Chondrocyte (in vitro differentiated cells): Measurements from ENCODE around the gene COL20A1. TPM values are rescaled to one million over a fixed set of nuclear protein-coding genes. Genes with fewer than 3 reads are reported as not detected.

Source experiments
- DNase-seq: peaks from one replicate; pipeline ENCODE4 v3.0.0; 2021; ENCODE audit warnings: mixed read lengths, low spot score
- H3K27ac Mint-ChIP-seq: one replicate; pipeline ENCODE4 v1.8.0; 2021; ENCODE audit warnings: mild to moderate bottlenecking, moderate library complexity, mixed read lengths; ENCODE audit not compliant: unreplicated experiment
- H3K27me3 Mint-ChIP-seq: 2 replicates; pipeline ENCODE4 v1.8.0; 2021; ENCODE audit warnings: low read depth, mixed read lengths
- H3K36me3 Mint-ChIP-seq: 2 replicates; pipeline ENCODE4 v1.8.0; 2021; ENCODE audit warnings: low read depth, mixed read lengths
- H3K4me1 Mint-ChIP-seq: 2 replicates; pipeline ENCODE4 v1.8.0; 2021; ENCODE audit warnings: low read depth, mild to moderate bottlenecking, mixed read lengths
- H3K4me3 Mint-ChIP-seq: one replicate; pipeline ENCODE4 v1.8.0; 2021; ENCODE audit warnings: mild to moderate bottlenecking, moderate library complexity, mixed read lengths; ENCODE audit not compliant: unreplicated experiment
- H3K9me3 Mint-ChIP-seq: 2 replicates; pipeline ENCODE4 v1.8.0; 2021; ENCODE audit warnings: low read depth, mixed read lengths
- total RNA-seq: library from RNA; stranded (reverse); gene quantifications from 3 replicates; pipeline ENCODE4 v1.2.1, GENCODE V29; 2021
- TF ChIP-seq, protein P1 (sequence below): fragments of 200-600 bp; sonication (generic); IDR thresholded peaks from 2 replicates; pipeline ENCODE4 v1.5.0; 2021; ENCODE audit warnings: antibody characterized with exemption, mild to moderate bottlenecking, moderate library complexity

Gene COL20A1
- total RNA-seq, 1 donor from 2014 or later, result not detected

DNA sequence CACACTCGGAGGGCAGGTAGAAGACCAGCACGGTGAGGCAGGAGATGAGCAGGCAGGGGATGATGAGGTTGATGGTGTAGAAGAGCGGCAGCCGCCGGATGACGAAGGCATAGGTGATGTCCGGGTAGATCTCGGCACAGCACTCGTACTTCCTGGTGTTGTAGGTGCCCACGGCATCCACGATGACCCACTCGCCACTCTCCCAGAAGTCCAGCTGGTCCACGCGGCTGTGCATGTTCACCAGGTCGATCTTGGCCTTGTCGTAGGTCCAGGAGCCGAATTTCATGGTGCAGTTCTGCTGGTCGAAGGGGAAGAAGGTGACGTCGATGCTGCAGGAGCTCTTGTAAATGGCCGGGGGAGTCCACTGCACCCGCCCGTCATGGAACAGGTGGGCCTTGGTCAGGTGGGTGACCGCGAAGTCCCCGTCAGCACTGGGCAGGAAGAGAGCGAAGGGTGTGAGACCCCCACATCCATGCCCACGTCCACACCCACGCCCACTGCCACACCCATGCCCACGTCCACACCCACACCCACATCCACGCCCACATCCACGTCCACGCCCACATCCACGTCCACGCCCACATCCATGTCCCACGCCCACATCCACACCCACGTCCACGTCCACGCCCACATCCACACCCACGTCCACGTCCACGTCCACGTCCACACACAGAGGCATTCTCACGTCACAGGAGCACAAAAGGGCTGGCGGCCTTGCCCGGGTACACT, 57.8 kb downstream of the COL20A1 start:
- Mint-ChIP-seq H3K36me3 (no peaks in the 10 kb centered on the region), H3K27me3 (peaks cover 7% of the 10 kb centered on the region), H3K9me3 (no peaks in the 10 kb centered on the region), H3K4me1 (no peaks in the 10 kb centered on the region), H3K4me3 (no peak overlapping the region), H3K27ac (no peak overlapping the region)
- TF ChIP-seq, protein P1, sequence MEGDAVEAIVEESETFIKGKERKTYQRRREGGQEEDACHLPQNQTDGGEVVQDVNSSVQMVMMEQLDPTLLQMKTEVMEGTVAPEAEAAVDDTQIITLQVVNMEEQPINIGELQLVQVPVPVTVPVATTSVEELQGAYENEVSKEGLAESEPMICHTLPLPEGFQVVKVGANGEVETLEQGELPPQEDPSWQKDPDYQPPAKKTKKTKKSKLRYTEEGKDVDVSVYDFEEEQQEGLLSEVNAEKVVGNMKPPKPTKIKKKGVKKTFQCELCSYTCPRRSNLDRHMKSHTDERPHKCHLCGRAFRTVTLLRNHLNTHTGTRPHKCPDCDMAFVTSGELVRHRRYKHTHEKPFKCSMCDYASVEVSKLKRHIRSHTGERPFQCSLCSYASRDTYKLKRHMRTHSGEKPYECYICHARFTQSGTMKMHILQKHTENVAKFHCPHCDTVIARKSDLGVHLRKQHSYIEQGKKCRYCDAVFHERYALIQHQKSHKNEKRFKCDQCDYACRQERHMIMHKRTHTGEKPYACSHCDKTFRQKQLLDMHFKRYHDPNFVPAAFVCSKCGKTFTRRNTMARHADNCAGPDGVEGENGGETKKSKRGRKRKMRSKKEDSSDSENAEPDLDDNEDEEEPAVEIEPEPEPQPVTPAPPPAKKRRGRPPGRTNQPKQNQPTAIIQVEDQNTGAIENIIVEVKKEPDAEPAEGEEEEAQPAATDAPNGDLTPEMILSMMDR, result no peak
- DNase-seq, result no peak

DNA sequence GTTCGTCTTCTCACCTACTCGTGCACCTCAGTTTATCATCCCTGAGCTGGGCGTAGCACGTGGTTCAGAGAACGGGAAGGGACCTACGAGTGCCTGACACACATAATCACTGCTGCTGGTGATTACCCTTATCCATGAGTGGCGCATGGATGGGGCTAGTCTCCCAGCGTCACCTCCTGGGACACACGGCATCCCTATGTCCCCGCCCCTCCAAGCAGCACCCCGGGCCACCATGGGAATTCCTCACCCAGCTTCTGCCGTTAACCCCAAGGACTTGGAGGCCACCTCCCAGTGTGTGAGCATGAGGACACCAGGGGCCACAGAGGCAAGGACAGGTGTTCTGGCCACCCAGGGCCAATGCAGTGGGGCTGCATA, 58.3 kb downstream of the COL20A1 start:
- TF ChIP-seq, protein P1, result no peak
- H3K9me3 Mint-ChIP-seq, result no peaks in the 10 kb centered on the region
- H3K27me3 Mint-ChIP-seq, result peaks cover 5% of the 10 kb centered on the region
- no peak overlapping the region for H3K27ac Mint-ChIP-seq
- no peak overlapping the region for H3K4me3 Mint-ChIP-seq
- H3K4me1 Mint-ChIP-seq, result no peaks in the 10 kb centered on the region
- H3K36me3 Mint-ChIP-seq, result no peaks in the 10 kb centered on the region
- no peak for DNase-seq

DNA sequence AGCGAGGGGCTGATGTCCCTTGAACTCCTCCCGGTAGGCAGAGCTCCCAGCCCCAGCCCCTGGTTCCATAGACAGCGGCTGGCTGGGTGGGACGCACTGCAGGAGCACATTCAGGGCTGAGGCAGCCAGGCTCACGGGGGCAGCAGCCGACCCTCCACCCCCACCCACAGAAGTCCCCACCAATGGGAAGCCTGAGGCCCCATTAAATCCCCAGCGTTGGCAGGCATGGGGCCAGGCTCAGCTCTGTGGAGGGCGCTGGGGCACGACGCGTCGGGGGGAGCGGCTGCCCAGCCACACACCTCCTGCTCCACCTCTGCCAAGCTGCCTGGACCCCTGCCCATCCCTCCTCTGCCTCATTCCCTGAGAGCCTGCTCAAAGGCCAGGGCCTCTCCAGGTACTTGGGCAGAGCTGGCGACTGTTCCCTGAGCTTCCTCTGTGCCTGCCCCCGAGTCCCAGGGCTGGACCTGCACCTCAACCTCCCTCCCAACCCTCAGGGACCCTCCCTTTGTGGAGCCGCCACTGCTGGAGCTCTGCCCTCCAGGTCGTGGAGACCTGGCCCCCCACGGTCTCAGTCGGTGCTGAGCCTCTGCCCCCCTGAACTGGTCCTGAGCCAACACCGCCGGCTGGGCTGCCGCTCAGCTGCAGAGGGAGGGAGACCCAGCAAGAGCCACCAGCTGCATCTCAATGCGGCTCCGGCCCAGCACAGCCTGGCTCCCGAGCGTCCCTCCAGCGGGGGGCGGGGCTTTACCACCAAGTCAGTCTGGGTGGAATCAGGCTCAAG, 59.0 kb downstream of the COL20A1 start:
- Mint-ChIP-seq H3K27ac (no peak overlapping the region), H3K4me3 (no peak overlapping the region), H3K27me3 (peaks cover 5% of the 10 kb centered on the region), H3K9me3 (no peaks in the 10 kb centered on the region), H3K4me1 (no peaks in the 10 kb centered on the region), H3K36me3 (no peaks in the 10 kb centered on the region)
- no peak for DNase-seq
- TF ChIP-seq, protein P1, result no peak

DNA sequence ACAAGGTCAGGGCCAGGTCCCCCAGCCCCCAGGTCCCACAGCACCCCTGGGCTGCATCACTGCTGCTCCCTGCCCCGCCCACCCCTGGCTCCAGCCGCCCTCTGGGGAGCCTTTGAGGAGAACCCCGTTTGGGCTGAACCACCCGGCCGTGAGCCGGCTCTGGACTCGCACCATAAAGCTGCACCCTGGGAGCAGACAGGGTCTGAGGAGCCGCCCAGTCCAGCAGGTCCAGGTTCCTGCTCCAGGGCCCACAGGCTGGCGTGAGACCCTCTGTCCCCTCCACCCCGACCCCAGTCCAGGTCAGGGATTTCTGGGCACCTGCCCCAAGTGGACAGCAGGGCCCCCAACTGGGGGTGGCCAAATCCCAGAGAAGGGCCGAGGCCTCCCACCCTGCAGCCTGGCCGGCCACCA, 59.8 kb downstream of the COL20A1 start:
- no peak overlapping the region for H3K4me3 Mint-ChIP-seq
- DNase-seq, result no peak
- H3K4me1 Mint-ChIP-seq, result no peaks in the 10 kb centered on the region
- peaks cover 5% of the 10 kb centered on the region for H3K27me3 Mint-ChIP-seq
- TF ChIP-seq, protein P1, result no peak
- H3K27ac Mint-ChIP-seq, result no peak overlapping the region
- H3K9me3 Mint-ChIP-seq, result no peaks in the 10 kb centered on the region
- no peaks in the 10 kb centered on the region for H3K36me3 Mint-ChIP-seq

DNA sequence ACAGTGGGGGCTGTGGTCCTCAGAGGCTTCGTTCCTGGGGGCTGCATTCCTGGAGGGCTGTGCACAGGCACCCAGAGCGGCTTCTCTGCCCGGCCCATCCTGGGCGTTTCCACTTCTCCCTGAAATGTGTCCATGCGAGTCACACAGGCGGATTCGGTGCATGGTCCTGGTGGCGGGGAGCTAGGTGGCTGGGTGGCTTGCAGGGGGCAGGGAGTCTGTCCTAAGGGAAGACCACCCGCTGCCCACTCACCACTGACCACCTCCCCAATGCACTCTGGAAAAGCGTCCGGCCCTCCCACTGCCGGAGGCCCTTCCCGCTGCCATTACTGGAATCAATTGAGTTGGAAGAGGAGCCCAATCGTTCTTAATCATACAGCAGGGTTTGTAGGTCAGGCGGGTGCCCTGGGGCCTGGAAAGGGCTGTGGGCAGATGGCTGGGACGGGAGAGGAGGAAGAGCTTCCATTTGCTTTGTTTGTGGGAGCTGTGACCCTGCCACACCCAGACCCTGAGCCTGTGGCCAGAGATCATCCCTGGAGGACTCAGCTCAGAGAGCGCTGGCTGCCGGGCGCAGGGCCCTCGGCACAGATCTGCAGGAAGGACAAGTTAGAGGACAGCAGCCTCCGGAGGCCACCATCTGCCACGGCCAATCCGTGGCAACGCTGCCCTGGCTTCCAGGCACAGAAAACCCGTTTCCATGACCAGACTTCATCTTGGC, 61.8 kb downstream of the COL20A1 start:
- no peak for DNase-seq
- Mint-ChIP-seq H3K27me3 (peaks cover 10% of the 10 kb centered on the region), H3K27ac (no peak overlapping the region)

More for the DNA sequence above, 61.8 kb downstream of the COL20A1 start:
- H3K36me3 Mint-ChIP-seq, result no peaks in the 10 kb centered on the region
- no peaks in the 10 kb centered on the region for H3K4me1 Mint-ChIP-seq
- no peaks in the 10 kb centered on the region for H3K9me3 Mint-ChIP-seq
- TF ChIP-seq, protein P1, result no peak
- no peak overlapping the region for H3K4me3 Mint-ChIP-seq
